Hematopoietic multipotent progenitor cell treated with erythropoietin and hydrocortisone succinate and interleukin-3 and kit ligand, for 4 days (in vitro differentiated cells): ENCODE data around the gene SMYD3.

Source experiments
- DNase-seq: peaks from one replicate; pipeline ENCODE4 v3.0.0-alpha.2; 2015

SMYD3 gene

DNA sequence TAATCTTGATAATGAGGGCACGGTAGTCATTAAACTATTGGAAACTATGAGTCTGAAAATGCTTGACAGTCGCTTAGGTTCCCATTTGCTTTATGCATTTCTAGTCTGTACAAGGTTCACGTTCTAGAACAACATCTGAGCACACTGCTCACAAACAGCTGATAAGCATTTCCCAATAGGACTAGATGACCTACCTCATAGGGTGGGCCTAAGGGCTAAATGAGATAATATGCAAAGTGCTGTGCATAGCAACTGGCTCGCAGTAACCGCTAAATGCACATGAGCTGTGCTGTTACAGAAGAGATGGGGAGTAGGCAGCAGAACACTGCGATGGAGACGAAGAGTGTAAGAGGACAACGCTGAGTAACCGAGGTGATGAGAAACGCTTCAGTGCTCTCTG, 628.0 kb downstream of the SMYD3 start:
- DNase-seq, result no peak

DNA sequence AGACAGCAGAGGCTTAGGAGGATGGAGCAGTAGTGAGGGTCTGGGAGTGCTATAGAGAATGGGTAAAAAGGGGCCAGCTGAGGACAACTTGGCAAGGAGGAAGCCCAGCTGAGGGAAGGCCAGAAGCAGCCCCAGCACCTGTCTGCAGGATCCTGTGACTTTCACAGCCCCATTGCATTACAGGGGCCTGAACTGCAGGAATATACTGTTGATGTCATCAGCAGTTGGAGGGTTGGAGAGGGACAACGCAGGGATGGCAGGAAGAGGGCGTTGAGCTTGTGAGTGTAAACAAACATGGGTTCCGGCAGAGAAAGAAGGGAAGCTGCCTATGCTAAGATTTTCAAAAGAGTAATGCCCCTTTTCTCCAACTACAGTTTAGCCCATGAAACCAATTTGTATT, 628.5 kb downstream of the SMYD3 start:
- DNase-seq, result no peak

DNA sequence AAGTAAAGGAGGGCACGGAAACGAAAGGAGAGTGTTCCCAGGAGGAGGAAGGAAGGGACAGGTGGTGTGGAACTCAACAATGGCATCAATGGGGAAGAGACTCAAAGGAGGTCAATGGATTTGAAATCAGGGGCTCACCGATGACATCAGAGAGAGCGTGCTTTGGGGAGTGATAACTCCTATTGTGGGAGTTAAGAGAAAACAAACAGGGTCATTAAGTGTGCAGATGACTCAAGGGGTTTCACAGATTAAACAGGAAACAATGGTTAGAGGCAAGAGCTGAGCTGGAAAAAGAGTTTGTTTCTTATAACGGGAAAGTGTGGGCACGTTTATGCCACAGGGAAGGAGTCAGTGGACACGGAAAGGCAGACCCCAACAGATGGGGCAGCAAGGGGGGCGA, 629.1 kb downstream of the SMYD3 start:
- no peak for DNase-seq

DNA sequence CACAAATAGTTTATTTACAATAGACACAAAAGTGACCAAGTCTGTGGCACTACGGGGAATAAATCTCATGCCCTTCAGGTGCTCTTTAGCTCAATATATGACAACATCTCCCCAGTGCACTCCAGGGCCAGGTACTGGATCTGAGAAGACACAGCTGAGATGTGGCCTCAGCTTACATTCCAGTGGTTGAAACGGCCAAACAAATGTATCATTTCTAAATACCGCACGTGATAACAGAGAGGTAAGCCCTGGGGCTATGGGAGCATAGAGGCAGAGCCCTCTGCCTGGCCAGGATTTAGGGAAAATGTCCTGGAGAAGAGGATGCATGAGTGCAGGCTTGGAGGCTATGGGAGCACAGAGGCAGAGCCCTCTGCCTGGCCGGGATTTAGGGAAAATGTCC, 630.5 kb downstream of the SMYD3 start:
- DNase-seq, result no peak

DNA sequence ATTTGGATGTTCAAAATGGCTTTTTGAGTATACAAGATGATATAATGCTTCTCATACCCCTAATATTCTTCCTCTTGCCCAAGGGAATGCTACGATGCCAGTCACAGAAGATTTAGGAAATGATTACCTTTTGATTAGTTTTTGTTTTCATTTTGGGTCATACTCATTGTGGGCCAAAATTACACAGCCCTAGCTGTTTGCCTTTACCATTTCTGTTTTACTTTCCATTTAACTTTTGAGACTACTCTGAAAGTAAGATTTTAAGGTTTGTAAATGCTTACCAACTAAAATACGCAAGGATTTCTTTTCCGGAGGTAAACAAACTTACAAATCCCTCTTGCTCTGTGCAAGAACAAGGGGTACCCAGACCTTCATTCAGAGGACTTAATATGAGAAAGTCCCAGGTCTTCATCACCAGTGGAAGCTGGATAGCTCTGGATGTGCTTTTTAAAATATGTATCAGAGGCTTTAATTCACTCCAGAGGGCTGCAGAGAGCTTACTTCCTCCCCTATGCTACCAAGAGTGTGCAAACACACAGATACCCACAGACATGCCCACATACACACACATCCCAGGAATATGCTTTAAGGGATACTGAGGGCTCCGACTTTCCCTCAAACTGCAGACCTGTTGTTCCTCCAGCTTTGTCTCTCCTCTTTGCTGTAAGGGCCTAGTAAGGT, 631.4 kb downstream of the SMYD3 start:
- DNase-seq, result no peak

DNA sequence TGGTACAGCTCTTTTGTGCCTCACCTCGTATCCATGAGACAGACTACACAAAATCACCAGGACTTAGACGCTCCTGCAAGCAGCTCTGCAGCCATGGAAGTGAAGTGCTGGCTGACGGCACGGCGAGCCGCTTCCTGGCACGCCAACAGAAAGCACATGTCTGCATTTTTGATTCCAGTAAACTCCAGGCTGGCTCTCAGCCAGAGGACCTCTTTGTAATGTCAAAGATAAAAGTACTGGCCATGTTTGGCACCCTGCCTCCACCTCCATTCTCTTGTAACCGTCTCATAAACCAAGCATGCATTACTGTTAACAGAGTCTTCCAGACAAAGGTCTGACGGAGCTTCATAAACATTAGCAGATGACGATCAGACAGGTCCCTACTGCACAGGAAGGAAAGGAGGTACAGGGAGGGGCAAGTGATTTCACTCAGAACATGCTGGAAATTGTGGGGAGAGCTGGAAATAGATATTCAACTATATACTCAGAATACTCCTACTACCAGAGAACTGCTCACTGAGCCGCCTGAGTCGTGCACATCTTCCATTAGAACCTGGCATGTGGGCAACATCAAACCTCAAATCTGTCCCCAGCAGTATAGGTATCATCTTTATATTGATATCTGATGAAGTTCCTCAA, 632.0 kb downstream of the SMYD3 start:
- DNase-seq, result peak; percentile 90

DNA sequence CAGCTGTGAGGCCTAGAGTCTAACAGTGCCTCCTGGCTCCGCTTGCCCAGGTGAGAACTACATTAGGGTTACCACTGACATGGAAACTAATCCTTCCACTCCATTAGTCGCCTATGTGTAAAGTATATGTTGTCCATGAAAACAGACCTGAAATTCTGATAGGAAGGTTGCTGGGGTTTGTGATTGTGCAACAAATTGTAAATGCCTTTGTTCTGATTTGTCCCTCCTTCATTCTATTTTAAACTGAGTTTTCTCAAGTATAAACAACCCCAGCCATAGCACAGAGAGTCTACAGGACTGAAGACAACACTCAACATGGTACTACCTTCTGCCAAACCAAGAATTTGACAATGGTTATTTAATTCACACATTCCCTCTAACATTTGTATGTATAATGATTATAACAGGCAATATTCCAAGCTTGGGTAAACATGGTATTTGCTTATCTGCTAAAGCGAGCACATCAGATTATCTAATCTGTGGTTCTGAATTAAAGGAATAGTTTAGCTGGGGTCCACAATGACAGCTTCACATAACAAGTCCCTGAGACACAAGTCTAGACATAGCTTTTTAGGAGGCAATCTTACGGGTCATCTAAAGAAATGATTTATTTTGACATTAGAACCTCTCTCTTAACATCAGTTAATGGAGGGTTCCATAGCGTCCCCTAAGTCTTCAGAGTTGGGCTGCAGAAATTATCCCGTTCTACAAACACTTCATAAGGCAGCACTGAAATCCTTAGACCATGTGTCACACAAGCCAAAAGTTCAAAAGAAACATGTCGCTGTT, 633.0 kb downstream of the SMYD3 start:
- no peak for DNase-seq

DNA sequence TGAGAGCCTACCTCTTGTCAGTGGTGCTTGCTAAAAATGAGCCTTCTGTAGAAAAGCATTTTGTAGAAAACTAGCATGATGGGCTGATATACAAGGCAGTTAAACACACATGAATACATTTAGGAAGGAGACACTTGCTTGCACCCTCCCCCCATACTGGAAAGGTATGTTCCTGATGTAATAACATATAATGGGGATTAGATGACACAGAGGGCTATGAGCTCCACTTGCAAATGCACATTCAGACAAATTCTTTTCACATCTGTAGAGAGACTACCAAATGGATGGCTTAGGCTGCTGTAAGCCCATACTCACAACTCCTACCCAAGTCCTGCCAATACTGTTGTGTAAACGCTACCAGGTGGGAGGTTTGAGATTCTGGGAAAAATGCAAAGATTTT, 634.0 kb downstream of the SMYD3 start:
- DNase-seq, result no peak

DNA sequence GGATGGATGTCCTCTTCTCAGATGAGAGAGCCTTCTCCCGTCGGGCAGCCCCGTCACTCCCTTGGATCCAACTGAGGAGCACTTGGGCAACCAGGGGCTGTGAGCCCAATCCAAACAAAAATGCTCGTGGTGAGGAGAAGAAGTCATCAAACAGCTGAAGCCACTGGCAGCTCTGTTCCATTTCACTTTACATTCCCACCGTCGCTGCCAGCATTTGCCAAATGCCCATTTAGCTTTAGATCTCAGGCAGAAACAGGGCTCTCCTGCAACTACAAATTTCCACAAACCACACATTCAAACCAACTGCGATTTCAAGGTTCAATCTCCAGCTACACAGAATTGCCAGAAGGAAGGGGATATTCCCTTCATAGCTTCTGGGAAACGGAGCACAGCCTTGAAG, 634.6 kb downstream of the SMYD3 start:
- no peak for DNase-seq

DNA sequence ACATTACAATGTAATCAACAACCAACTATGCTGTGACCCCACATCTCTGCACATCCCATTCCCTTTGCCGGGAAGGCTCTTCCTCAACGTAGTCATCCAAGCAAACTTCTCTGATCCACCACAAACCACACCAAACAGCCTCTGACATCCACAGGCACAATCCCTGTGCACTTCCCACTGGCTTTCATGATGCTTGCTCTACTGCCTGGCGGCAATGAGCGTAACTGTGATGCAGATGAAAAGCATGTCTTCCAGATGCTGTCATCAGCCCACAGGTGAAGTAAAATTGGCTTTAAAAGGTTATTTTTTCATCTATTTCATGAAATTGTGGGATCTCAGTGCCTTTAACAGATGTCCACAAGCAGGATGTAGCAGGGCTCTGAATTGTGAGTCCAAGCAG, 635.2 kb downstream of the SMYD3 start:
- DNase-seq, result no peak

DNA sequence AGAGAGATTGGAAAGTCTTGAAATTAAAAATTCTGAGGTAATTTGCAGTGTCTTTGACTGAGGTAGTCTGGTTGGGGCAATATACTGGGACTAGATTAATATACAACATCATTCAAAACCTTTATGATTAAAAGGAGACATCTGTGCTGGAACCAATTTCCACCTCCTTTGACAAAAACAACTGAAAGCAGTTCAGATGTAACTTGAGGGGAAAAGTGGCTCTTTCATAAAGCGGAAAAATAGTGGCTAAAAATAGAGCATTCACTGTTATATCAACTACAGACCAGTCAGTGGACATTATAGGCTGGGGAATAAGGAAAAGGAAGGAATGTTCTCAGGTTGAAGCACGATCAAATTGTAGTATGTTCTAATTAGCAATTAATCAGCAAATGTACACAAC, 635.9 kb downstream of the SMYD3 start:
- no peak for DNase-seq

DNA sequence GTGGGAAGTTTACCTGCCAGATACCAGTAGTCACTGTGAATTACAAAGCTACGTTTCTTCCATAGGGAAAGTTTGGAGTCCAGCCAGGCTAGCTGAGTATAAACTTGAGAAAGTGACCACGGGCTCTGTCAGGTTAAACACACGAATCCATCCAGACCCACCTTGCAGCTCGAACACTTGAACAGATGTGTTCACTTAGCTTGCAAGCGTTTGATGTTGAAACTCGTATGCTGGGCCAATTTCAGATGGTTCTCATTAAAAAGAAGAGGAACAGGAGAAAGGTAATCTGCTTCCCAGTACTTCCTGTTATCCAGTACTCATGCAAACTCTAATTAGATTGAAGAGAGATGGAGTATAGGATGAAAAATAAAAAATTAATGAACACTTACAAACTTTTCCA, 636.4 kb downstream of the SMYD3 start:
- no peak for DNase-seq

DNA sequence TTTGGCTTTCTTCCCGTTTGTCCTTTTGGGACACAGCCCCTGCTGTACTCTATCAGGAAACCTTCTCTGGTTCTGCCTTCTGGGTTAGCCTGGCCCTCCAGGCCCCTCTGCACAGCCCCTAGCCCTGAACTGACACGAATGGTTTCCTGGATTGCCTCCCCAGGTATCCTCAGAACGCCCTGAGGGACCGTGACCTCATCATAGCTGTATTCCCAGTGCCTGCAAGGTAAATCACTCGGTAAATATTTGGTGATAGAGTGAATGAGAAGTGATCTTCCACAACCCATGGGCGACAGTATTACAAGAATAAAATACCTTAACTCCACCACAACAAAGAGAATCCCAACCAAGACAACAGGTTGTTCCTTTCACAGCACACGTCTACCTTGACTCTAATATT, 637.2 kb downstream of the SMYD3 start:
- DNase-seq, result no peak

DNA sequence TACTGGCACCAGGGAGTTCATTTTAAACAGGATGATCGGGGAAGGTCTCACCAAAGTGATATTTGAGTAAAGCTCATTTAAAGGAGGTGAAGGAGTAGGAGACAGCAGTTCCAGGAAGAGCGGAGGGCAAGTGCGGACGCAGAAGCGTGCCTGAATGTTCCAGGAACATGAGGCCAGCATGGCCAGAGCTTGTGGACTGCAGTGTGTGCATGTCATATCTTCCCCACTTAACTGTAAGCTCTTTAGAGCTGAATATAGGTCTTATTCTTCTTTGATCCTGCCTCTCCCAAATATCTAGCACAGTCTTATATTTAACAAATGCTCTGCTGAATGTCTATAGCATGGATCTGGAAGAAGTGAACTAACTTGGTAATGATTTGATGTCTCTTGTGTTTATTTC, 639.3 kb downstream of the SMYD3 start:
- no peak for DNase-seq

DNA sequence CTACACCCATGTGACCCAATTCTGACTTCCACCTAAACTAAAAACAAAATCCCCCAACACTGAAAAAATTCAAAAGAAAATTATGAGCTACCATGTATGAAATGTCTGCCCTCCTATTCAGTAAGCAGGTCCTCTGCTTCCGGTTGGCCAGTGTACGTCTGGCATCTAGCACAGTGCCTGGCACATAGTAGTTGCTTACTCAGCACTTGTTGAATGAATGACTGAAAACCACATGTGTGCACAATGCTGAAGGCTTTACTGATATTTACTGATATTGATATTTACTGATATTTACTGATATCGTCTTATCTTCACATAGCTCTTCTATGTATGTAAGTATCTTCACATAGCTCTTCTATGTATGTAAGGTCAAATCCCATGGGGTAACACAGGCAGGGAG, 642.2 kb downstream of the SMYD3 start:
- no peak for DNase-seq

DNA sequence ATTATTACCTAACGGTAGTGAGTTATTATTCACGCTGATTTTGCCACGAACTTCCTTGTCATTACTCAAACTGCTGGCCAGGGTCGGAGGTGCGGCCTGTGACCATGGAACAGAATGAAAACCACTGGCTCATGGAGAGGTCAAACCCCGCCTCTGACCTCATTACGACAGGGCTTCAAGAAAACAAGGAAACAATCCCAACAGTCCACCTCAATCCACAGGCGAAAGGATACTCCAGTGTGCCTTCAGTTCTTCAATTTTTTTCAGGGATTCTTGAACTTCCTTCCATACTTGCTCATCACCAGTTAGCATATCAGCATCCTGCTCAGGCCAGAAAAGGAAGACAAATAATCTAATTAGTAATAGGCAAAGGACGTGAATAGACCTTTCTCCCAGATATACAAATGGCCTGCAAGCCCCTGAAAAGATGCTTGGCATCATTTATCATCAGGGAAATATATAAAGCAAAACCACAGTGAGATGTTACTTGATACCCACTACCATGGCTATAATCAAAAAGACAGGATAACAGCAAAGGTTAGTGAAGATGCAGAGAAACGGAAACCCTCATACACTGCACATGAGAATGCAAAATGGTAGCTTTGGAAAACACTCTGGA, 643.4 kb downstream of the SMYD3 start:
- no peak for DNase-seq

DNA sequence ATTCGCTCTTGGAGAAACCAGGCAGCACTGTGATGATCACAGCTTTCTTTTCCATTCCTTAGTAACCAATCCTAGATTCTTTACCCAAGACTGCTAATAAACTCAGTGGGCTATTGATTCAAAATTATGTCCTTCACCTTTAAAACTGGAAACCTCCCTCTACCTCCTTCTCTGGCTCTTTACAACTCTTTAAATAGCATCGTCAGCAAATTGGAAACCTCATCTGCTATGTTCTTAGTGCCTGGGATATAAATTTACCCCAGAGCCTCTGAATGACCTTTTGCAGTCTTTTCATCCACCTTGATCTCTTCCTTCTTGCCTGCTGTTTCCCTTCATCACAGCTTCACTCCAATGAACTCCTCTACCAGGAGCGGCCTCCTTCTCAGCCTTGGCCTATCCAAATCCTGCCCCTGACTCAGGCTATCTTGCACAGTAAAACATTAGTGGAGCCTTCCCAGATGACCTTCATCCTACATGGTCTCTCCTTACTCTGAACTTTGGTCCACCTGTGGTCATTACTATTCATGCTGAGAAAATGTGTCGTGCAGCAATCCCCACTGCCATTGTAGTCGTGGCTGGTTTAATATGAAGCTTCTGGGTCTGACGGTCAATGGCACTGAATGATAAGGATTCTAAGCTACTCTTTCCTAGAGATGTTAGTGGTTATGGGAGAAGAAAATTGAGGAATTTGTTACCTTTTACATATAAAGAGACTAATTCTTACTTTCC, 644.1 kb downstream of the SMYD3 start:
- DNase-seq, result no peak

DNA sequence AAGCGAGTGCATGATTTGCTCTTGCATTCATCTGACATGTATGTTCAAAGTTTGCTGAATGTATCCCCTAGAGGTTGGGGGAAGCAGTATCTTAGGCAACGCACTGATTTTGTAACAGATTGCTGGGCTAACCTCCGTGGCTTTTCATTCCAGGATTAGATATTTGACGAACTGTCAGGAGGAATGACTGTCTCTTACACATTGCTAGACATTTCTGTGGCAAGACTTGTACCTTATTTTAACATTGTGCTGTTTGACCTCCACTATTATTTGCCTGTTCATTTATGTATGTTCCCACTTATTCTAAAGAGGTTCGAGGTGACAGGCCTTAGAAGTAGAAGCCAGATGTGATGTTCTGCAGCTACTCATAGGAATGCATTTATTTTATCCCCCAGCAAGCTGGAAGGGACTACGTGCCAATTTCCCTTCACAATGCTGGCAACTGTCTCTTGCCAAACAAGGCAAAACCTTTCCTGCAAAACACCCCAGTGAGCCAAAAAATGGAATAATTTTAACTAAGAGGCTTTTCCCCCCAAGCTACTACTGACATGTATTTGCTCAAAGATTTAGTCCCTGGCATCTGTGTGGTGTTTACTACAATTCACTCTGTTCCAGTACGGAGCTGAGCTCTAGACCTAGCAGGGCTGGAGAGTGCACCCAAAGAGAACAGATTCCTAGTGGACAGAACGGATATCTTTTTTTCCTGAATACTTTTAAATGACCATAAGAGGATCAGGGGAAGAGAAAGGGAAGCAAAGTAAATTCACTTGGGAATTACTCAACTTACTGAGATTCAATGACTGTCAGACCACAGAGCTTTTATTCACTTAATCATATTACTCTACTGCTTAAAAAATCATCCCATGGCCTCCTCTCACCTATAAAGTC, 646.2 kb downstream of the SMYD3 start:
- no peak for DNase-seq

DNA sequence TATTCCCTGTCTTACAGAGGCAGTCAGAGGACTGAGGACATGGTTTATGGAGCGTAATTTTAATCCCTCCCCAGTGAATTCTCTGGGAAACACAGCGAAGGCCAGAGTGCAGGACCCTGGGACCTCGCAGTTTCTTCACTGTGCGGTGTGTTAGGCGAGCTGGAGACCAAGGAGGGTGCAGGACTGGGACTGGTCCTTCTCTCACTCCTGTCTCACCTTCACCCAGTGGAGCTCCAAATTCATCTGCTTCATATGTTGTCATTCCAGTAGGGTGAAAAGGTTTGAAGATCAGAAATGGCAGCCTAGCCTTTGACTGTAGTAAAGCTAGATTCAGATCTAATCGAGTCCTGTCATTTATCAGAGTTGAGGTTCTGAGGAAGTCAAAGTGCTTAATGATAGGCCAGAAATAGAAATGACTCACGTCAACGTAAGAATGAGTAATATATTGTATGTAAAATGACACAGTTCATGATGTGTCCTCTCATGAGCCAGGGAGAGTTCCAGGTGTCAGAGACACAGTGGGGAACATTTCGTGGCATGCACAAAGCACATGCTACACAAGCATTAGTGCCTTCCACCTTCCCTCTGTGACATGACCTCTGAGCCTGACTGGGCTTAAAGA, 647.5 kb downstream of the SMYD3 start:
- peak; percentile 38 for DNase-seq

DNA sequence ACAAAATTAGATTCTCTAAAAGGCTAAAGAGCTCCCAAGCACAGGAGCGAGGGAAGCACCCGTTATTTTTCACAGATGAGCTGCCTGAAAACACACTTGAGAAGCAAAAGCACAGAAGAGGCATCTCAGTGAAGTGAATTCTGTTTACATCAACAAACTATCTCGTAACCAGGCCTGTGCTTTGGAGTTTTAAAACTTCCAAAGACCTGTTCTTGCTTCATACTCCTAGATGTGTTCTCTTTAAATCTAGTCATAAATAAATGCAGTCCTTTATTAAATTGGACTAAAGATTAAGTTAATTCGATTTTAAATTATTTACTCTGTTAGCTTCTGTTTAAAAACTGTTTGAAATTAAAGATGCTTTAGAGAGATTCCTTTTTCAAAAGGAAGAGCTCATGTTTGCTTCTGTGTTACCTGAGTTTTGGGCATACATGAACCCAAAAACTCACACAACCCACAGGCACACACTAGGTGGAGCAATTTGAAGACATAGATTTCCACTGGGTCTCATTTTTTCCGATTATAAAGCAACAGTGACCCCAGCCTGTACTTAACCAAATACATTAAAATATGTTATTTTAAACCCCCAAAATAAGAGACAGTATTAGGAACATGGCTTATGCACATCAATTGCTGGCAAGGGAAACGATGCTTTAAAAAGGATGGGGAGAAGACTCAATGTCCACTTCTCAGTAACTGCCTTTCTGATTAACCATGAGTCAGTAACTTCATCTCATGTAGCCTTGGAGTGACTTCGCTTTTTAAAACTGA, 648.2 kb downstream of the SMYD3 start:
- peak; percentile 34 for DNase-seq
